Measurements from ENCODE around the gene METTL16. TPM values are rescaled to one million over a fixed set of nuclear protein-coding genes. Genes with fewer than 3 reads are reported as not detected.
A peak's percentile ranks its signal among the peaks of the same experiment; 100 is the strongest.

Gene METTL16
- total and polyA plus RNA-seq, 11 donors = 13.9 to 32.0 (median 24.3) TPM

- peaks cover 11 to 55% (median 39%) of the 10 kb centered on the region in 12 donors for H3K4me1 ChIP-seq
- H3K4me3 ChIP-seq = no peak overlapping the region
- H3K36me3 ChIP-seq = peaks cover 2 to 35% (median 28%) of the 10 kb centered on the region in 9 donors
- intact Hi-C loops (cut with DNase I) = loop anchor here in 2 of 10 donors (2.0 to 10.0 kb wide), 3 partner anchors 16 to 676 kb away; partner anchors contain the start of gene TLCD2 (in 1 of the 2)
- TF ChIP-seq CTCF (IDR thresholded peaks at IDR 0.05) (no peak), POLR2A (IDR thresholded peaks at IDR 0.05) (no peak)
- H3K27me3 ChIP-seq = no peaks in the 10 kb centered on the region
- no peak for ATAC-seq
- H3K27ac ChIP-seq = peak overlapping the region in 7 of 12 donors; percentile 99 to 100 (median 100)
- WGBS, 4 donors = 58 to 73% (median 70%) methylated on average over 9 to 12 of the region's 12 CpGs
- peak in 1 of 5 donors; percentile 37 for DNase-seq
- no peaks in the 10 kb centered on the region for H3K9me3 ChIP-seq
Measured at GRCh38 chr17:2390199-2390836, 121.4 kb downstream of the METTL16 start.

GRCh38 chr17:2388683-2389055 is 123.0 kb downstream of the METTL16 start:
- DNase-seq = peak in 1 of 5 donors; percentile 36
- Histone ChIP-seq H3K27me3 (no peaks in the 10 kb centered on the region), H3K9me3 (no peaks in the 10 kb centered on the region), H3K4me1 (peaks cover 5 to 47% (median 27%) of the 10 kb centered on the region in 12 donors), H3K27ac (peak overlapping the region in 1 of 12 donors; percentile 99), H3K36me3 (peaks cover 2 to 36% (median 29%) of the 10 kb centered on the region in 9 donors), H3K4me3 (no peak overlapping the region)
- intact Hi-C loops (cut with DNase I) = loop anchor here in 1 of 10 donors (10.0 kb wide), 1 partner anchor 296 kb away; no protein-coding TSS in a partner anchor
- ATAC-seq = no peak
- WGBS, 4 donors = 91 to 94% (median 93%) methylated on average over 15 of the region's 15 CpGs
- TF ChIP-seq POLR2A (IDR thresholded peaks at IDR 0.05) (no peak), CTCF (IDR thresholded peaks at IDR 0.05) (no peak)

GRCh38 chr17:2388020-2388682 is 123.5 kb downstream of the METTL16 start:
- Histone ChIP-seq H3K4me3 (no peak overlapping the region), H3K9me3 (no peaks in the 10 kb centered on the region), H3K4me1 (peaks cover 5 to 51% (median 27%) of the 10 kb centered on the region in 12 donors), H3K27ac (no peak overlapping the region), H3K36me3 (peaks cover 2 to 36% (median 29%) of the 10 kb centered on the region in 9 donors), H3K27me3 (no peaks in the 10 kb centered on the region)
- no peak for TF ChIP-seq CTCF (IDR thresholded peaks at IDR 0.05)
- TF ChIP-seq POLR2A (IDR thresholded peaks at IDR 0.05) = no peak
- DNase-seq (peak in 1 of 5 donors; percentile 52), ATAC-seq (no peak)
- intact Hi-C loops (cut with DNase I) = loop anchor here in 1 of 10 donors (10.0 kb wide), 1 partner anchor 297 kb away; no protein-coding TSS in a partner anchor
- WGBS, 4 donors = 91 to 93% (median 92%) methylated on average over 21 of the region's 21 CpGs

All from heart left ventricle (tissue), 16 donors.